ENCODE measurements around the gene TERT.

Gene TERT

GRCh38 chr5:1203968-1204692, 90.7 kb downstream of the TERT start:
- no peaks in the 10 kb centered on the region for H3K36me3 ChIP-seq (ENCODE audit: control insufficient read depth in 4 of 4, insufficient read depth in 4 of 4, low read length in 3 of 4)
- 83% methylated on average over 16 of the region's 25 CpGs for WGBS (ENCODE audit: insufficient coverage)
- peaks cover 0 to 20% (median 5%) of the 10 kb centered on the region in 5 experiments for H3K27me3 ChIP-seq (replicated peaks in 2 of 5; ENCODE audit: control insufficient read depth in 4 of 5, insufficient read depth in 5 of 5, low read length in 4 of 5)
- no peak overlapping the region for H3K27ac ChIP-seq (ENCODE audit: insufficient read depth in 1 of 2, low read depth in 1 of 2, low read length in 2 of 2, poor library complexity in 1 of 2, severe bottlenecking in 2 of 2)
- H3K4me3 ChIP-seq (ENCODE audit: control insufficient read depth in 1 of 7, extremely low read depth in 1 of 7, insufficient read depth in 4 of 7, low read depth in 2 of 7, low read length in 6 of 7): no peak overlapping the region
- no peaks in the 10 kb centered on the region for H3K9me3 ChIP-seq (ENCODE audit: control extremely low read depth in 1 of 5, control insufficient read depth in 4 of 5, insufficient read depth in 2 of 5, low read depth in 1 of 5, low read length in 4 of 5)
- peaks cover 0 to 2% (median 0%) of the 10 kb centered on the region in 4 experiments for H3K4me1 ChIP-seq (ENCODE audit: control extremely low read depth in 1 of 4, control insufficient read depth in 4 of 4, insufficient read depth in 4 of 4, low read length in 3 of 4)
- no peak for DNase-seq
- POLR2A ChIA-PET: interaction anchor here (0.7 kb wide), 1 partner anchor 135 kb away, joined by 3 read pairs; no protein-coding TSS in a partner anchor
- CTCF ChIA-PET: interaction anchor here (1.1 kb wide), 1 partner anchor 21 kb away, joined by 3 read pairs; no protein-coding TSS in a partner anchor

GRCh38 chr5:1203311-1203967, 91.4 kb downstream of the TERT start:
- Histone ChIP-seq H3K9me3 (ENCODE audit: control extremely low read depth in 1 of 5, control insufficient read depth in 4 of 5, insufficient read depth in 2 of 5, low read depth in 1 of 5, low read length in 4 of 5) (no peaks in the 10 kb centered on the region), H3K27me3 (replicated peaks in 2 of 5; ENCODE audit: control insufficient read depth in 4 of 5, insufficient read depth in 5 of 5, low read length in 4 of 5) (peaks cover 0 to 26% (median 5%) of the 10 kb centered on the region in 5 experiments), H3K27ac (ENCODE audit: insufficient read depth in 1 of 2, low read depth in 1 of 2, low read length in 2 of 2, poor library complexity in 1 of 2, severe bottlenecking in 2 of 2) (no peak overlapping the region), H3K4me1 (ENCODE audit: control extremely low read depth in 1 of 4, control insufficient read depth in 4 of 4, insufficient read depth in 4 of 4, low read length in 3 of 4) (peaks cover 0 to 2% (median 0%) of the 10 kb centered on the region in 4 experiments), H3K36me3 (ENCODE audit: control insufficient read depth in 4 of 4, insufficient read depth in 4 of 4, low read length in 3 of 4) (no peaks in the 10 kb centered on the region), H3K4me3 (ENCODE audit: control insufficient read depth in 1 of 7, extremely low read depth in 1 of 7, insufficient read depth in 4 of 7, low read depth in 2 of 7, low read length in 6 of 7) (no peak overlapping the region)
- ChIA-PET CTCF (no interaction called here), POLR2A (no interaction called here)
- whole genome bisulfite sequencing (ENCODE audit: insufficient coverage): 88% methylated on average over 19 of the region's 24 CpGs
- no peak for DNase-seq
